ENCODE measurements around the gene GBF1.

GRCh38 chr10:102198027-102198426 is 47.3 kb upstream of the GBF1 start:
- TF ChIP-seq GATA3 (IDR thresholded peaks at IDR 0.05; ENCODE audit: low read depth, low read length) (no peak), GATA2 (IDR thresholded peaks at IDR 0.05; ENCODE audit: low read depth, low read length) (no peak)

Measured in SH-SY5Y (cell line).